EH (cell line): ENCODE measurements around the gene TMEM187.
"Not testable (repeated sequence)": the region's sequence is repeated elsewhere in the genome, so short reads cannot be mapped to it uniquely, and the experiment has no call there.

Experiments
- DNase-seq: peaks from one replicate; pipeline ENCODE4 v3.0.0-alpha.2; 2015; ENCODE audit warnings: low read depth

The TMEM187 gene

GRCh38 chrX:153971450-153972367 is 845 bp upstream of the TMEM187 start, which contains the start of gene HCFC1:
HCFC1 (minus strand) TSS chrX:153971818; CDS start chrX:153970840, 978 bp downstream.
- DNase-seq, result peak; percentile 90

- no peak for DNase-seq
Measured at GRCh38 chrX:153973127-153974002, 811 bp downstream of the TMEM187 start.

DNA sequence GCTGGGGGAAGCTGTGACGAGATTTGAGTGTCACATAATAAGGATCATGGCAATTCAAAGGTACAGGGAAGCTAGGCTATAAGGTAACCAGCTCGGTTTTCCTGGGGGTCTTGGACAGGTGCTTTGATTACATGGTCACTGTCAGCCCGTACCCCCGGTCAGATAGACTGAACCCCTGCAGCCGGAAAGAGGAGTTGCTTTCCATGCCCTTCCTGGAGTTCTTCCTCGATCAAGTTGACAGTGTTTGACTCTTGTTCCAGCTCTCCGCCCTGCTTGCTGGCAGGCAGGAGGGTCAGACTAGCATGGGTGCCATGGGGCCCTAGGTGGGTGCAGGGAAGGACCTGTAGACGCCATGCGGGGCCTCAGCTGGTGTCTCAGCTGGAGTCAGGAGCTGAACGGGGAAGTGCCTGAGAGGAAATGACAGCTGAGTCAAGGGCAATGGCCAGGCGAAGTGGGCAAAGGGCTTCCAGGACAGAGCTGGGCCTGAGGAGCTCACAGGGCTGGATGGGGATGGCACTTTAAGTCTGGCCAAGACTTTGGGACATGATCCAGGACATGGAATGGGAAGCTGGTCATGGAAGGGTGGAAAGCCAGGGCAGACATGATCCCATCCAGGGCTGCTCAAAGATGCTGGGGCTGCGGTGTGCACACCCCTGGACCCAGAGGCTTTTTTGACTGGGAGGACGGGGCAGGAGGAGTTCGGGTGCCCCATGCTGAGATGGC is 1.6 kb downstream of the TMEM187 start:
- no peak for DNase-seq

- no peak for DNase-seq
Measured at GRCh38 chrX:153974726-153975286, 2.3 kb downstream of the TMEM187 start.

DNA sequence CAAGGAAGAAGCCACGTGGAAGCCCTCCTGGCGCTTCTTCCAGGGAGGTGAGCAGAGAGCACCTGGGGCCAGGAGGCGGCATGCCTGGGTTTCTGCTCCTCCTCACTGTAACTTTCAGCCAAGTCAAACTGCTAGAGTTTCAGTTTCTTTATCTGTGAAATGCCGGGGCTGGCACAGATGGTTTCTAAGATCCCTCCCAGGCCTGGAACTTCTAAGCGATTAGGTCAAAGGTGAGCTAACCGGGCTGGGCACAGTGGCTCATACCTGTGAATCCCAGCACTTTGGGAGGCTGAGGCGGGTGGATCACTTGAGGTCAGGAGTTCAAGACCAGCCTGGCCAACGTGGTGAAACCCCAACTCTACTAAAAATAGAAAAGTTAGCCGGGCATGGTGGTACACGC is 7.8 kb downstream of the TMEM187 start:
- not testable (repeated sequence) for DNase-seq

DNA sequence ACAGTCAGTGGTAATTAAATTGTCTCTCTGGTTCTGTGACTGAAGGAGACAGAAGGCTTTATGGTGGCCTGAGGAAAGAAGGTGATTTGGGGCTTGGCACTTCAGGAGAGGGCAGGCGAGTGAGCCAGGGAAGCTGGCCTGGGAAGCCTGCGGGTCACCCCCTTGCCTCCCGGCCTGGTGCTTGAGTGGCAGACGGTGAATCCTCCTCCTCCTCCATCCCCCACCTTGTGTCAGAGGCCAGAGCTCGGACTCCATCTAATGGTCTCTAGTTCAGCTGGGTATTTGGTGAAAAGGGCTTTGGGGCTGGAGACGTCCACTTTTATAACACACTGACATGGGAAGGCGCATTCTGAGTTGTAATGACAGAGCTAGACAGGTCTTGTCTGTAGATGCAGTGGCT is 8.7 kb downstream of the TMEM187 start:
- DNase-seq, result no peak

DNA sequence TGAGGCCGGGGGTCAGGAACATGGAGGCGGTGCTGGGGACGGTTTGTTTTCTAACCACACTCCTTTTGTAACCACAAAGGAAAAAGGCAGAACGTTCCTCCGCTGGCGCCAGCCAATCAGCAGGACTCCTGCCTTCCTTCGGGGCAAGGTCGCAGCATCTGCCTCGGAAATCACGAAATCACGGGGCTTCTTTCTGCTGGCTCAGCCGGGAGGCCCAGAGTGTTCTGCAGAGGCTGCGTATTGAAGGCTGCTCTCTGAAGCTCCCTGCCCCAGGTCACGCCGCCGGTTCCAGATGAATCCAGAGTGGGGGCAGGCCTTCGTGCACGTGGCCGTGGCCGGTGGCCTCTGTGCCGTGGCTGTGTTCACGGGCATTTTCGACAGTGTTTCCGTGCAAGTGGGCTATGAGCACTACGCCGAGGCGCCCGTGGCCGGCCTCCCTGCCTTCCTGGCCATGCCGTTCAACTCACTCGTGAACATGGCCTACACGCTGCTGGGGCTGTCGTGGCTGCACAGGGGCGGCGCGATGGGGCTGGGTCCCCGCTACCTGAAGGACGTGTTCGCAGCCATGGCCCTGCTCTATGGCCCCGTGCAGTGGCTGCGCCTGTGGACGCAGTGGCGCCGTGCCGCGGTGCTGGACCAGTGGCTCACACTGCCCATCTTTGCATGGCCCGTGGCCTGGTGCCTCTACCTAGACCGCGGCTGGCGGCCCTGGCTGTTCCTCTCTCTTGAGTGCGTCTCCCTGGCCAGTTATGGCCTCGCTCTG is 9.4 kb downstream of the TMEM187 start:
- DNase-seq, result no peak

DNA sequence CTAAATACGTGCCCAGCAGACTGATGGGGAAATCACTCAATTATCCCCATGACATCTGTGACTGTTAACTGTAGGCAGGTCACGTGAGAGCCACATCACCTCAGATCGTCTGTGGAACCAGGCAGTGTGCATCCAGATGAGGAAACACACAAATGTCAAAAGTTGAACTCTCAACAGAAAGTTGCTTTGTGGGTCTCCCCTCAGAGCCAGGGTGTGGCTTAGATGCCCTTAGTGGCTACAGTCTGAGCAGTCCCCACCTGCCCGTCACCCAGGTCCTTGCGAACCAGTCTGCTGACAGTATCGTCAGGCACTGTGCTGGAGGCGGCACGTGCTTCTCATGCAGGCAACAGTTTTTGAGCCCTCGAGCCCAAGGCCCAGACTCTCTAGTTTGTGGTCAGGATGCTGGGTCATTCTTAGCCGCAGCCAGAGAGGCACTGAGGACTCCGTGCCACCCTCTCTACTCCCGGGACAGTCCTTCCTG is 10.8 kb downstream of the TMEM187 start:
- no peak for DNase-seq

GRCh38 chrX:153984351-153985178 is 12.0 kb downstream of the TMEM187 start:
- DNase-seq, result no peak

GRCh38 chrX:153988493-153988892 is 15.9 kb downstream of the TMEM187 start:
- DNase-seq, result no peak

DNA sequence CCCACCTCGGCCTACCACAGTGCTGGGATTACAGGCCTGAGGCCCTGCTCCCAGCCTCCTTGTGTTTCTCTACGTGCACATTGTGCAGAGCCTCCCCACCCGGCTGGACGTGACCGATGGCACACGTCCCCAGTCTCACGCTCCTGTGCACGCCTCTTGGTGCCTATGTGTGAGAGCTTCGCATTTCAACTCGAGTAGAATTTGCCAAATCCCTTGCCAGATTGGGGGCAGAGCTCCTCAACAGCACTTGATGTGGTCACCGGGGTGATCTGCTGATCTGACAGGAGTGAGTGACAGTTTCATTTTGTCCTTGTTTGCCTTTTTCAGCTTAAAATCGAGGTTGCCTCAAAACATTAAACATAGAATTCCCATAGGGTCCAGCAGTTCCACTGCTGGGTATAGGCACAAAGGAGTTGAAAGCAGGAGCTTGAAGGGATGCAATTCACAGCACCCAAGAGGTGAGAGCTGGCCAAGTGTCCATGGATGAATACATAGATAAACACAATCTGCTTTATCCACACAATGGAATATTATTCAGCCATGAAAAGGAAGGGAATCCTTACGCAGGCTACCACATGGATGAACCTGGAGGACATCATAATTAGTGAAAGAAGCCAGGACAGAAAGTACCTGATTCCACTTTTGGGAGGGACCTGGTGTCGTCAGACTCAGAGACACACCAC is 17.6 kb downstream of the TMEM187 start:
- DNase-seq, result no peak

GRCh38 chrX:153991013-153991580 is 18.5 kb downstream of the TMEM187 start:
- no peak for DNase-seq

DNA sequence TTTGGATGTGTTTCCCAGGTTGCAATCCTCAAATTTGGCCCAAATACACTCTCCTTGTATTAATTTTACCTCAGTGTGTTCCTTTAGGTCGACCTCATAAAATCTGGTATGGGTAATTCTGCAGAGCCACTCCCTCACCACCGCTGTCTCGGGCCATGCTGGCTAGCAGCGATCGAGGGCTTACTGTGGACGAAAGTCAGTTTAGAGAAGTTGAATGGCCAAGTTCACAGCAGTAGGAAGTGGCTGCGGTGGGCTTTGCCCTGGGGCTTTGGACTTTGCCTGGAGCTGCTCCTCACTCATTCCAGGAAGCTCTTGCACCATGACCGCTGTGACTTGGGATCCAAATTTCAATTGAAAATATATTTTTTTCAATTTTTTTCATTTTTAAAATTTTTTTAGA is 19.6 kb downstream of the TMEM187 start:
- DNase-seq, result no peak

- no peak for DNase-seq
Measured at GRCh38 chrX:153993079-153993478, 20.5 kb downstream of the TMEM187 start.

GRCh38 chrX:153993978-153994377 is 21.4 kb downstream of the TMEM187 start:
- no peak for DNase-seq

GRCh38 chrX:153994398-153994797 is 21.8 kb downstream of the TMEM187 start:
- DNase-seq, result not testable (repeated sequence)

DNA sequence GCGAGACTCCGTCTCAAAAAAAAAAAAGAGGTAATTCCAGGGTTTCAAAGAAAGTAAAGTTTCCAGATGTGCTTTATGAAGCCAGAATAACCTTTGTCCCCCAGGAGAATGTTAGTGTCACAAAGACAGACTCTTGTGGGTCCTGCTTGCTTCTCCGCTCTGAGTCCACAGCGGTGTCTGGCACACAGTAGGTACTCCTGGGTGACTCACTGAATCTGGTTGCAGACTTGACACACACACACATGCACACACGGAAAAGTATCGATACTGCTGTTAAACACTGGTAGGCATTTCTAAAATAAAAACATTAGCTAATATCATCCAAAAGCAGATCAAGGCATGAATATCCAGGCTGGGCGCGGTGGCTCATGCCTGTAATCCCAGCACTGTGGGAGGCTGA is 22.9 kb downstream of the TMEM187 start:
- no peak for DNase-seq

DNA sequence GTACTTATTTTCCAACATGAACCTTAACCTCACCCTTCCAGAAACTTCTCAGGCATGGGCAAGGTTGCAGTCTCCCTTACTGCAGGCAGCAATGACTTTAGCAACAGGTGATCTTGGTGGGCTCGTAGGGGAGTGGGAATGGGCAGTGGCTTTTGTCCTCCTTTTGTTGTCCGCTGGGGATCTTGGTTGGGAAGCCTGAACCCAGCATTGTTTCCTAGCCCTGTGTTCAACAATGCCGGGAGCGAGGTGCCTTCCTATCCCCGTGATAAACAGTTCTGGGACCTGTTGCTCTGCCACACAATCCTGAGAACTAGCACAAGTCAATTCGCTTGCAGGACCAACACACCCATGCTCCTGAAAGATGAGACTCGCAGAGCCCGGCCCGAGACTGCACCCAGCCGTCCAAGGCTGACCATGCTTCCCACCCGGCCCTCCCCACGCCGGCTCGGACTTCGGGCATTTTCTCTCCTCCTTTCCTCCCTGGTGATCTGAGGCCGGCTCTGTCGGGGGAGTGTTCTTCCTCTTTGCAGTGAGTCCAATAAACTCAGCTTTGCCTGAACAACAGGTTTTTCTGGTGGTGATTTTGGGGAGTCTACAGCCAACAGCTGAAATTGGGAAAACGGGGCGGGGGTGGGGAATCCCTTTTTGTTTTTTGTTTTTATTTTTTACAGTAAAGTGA is 26.9 kb downstream of the TMEM187 start:
- DNase-seq, result no peak
